Mesodermal cell (in vitro differentiated cells): ENCODE data around the gene CREB3L1.
A peak's percentile ranks its signal among the peaks of the same experiment; 100 is the strongest.
"Not testable (repeated sequence)": the region's sequence is repeated elsewhere in the genome, so short reads cannot be mapped to it uniquely, and the experiment has no call there.

Experiments
- H3K27ac ChIP-seq: 2 replicates; pipeline ENCODE4 v1.7.0; 2013; ENCODE audit warnings: mild to moderate bottlenecking, low read depth, low read length, moderate library complexity; ENCODE audit not compliant: severe bottlenecking
- H3K36me3 ChIP-seq: 2 replicates; pipeline ENCODE4 v1.7.1; 2013; ENCODE audit warnings: mild to moderate bottlenecking, low read length, moderate library complexity; ENCODE audit not compliant: control insufficient read depth, insufficient read depth
- H3K4me1 ChIP-seq: one replicate; pipeline ENCODE4 v1.7.1; 2013; ENCODE audit warnings: mild to moderate bottlenecking, low read length; ENCODE audit not compliant: insufficient read depth, control insufficient read depth, poor library complexity, severe bottlenecking
- H3K4me3 ChIP-seq: 2 replicates; pipeline ENCODE4 v1.7.0; 2013; ENCODE audit warnings: low read length, control low read depth, mild to moderate bottlenecking; ENCODE audit not compliant: insufficient read depth, poor library complexity, severe bottlenecking; ENCODE audit errors: extremely low read depth
- H3K9me3 ChIP-seq: 2 replicates; pipeline ENCODE4 v1.7.1; 2013; ENCODE audit warnings: mild to moderate bottlenecking, low read length, moderate library complexity; ENCODE audit not compliant: control insufficient read depth
- WGBS, 2 experiments: methylation state at CpG; one replicate each; pipeline ENCODE4 v1.1.5; 2013; ENCODE audit warnings: missing lambda C conversion rate in 2 of 2; ENCODE audit not compliant: insufficient coverage in 2 of 2; 5-methylcytosine and 5-hydroxymethylcytosine counted together

CREB3L1 gene

GRCh38 chr11:46249103-46249937, 28.1 kb upstream of the CREB3L1 start:
- no peaks in the 10 kb centered on the region for H3K9me3 ChIP-seq
- H3K4me3 ChIP-seq = no peak overlapping the region
- 81 to 82% methylated on average over 6 to 8 of the region's 8 CpGs for WGBS, 2 experiments
- no peaks in the 10 kb centered on the region for H3K36me3 ChIP-seq
- H3K27ac ChIP-seq = peak overlapping the region; percentile 95
- peaks cover 46% of the 10 kb centered on the region for H3K4me1 ChIP-seq

GRCh38 chr11:46249938-46250744, 27.3 kb upstream of the CREB3L1 start:
- H3K27ac ChIP-seq = peak overlapping the region; percentile 95
- no peaks in the 10 kb centered on the region for H3K9me3 ChIP-seq
- H3K4me3 ChIP-seq = no peak overlapping the region
- peaks cover 46% of the 10 kb centered on the region for H3K4me1 ChIP-seq
- 90 to 100% methylated on average over 2 to 4 of the region's 4 CpGs for WGBS, 2 experiments
- H3K36me3 ChIP-seq = no peaks in the 10 kb centered on the region

- Histone ChIP-seq H3K4me3 (no peak overlapping the region), H3K36me3 (no peaks in the 10 kb centered on the region), H3K27ac (peak overlapping the region; percentile 95), H3K4me1 (peaks cover 46% of the 10 kb centered on the region), H3K9me3 (no peaks in the 10 kb centered on the region)
- WGBS, 2 experiments = 86 to 90% methylated on average over 1 of the region's 2 CpGs
Measured at GRCh38 chr11:46250745-46251052, 26.8 kb upstream of the CREB3L1 start.

- Histone ChIP-seq H3K4me3 (no peak overlapping the region), H3K9me3 (no peaks in the 10 kb centered on the region), H3K36me3 (no peaks in the 10 kb centered on the region), H3K4me1 (peaks cover 41% of the 10 kb centered on the region), H3K27ac (no peak overlapping the region)
- 79 to 100% methylated on average over 5 to 6 of the region's 6 CpGs for WGBS, 2 experiments
Measured at GRCh38 chr11:46251954-46252353, 25.5 kb upstream of the CREB3L1 start.

GRCh38 chr11:46252373-46252914, 25.0 kb upstream of the CREB3L1 start:
- 89 to 92% methylated on average over 7 to 10 of the region's 10 CpGs for WGBS, 2 experiments
- Histone ChIP-seq H3K4me3 (no peak overlapping the region), H3K27ac (no peak overlapping the region), H3K36me3 (no peaks in the 10 kb centered on the region), H3K9me3 (no peaks in the 10 kb centered on the region), H3K4me1 (peaks cover 36% of the 10 kb centered on the region)

GRCh38 chr11:46253258-46254132, 24.0 kb upstream of the CREB3L1 start:
- Histone ChIP-seq H3K4me3 (no peak overlapping the region), H3K9me3 (no peaks in the 10 kb centered on the region), H3K36me3 (no peaks in the 10 kb centered on the region), H3K4me1 (peaks cover 26% of the 10 kb centered on the region), H3K27ac (no peak overlapping the region)
- WGBS, 2 experiments = 93 to 97% methylated on average over 7 to 10 of the region's 13 CpGs

GRCh38 chr11:46254133-46254491, 23.4 kb upstream of the CREB3L1 start:
- Histone ChIP-seq H3K27ac (no peak overlapping the region), H3K9me3 (no peaks in the 10 kb centered on the region), H3K36me3 (no peaks in the 10 kb centered on the region), H3K4me3 (no peak overlapping the region), H3K4me1 (peaks cover 22% of the 10 kb centered on the region)
- WGBS, 2 experiments = 74 to 79% methylated on average over 8 of the region's 9 CpGs

- no peaks in the 10 kb centered on the region for H3K9me3 ChIP-seq
- H3K27ac ChIP-seq = no peak overlapping the region
- H3K36me3 ChIP-seq = no peaks in the 10 kb centered on the region
- WGBS, 2 experiments = 100% methylated on average over 2 of the region's 3 CpGs
- no peak overlapping the region for H3K4me3 ChIP-seq
- peaks cover 5% of the 10 kb centered on the region for H3K4me1 ChIP-seq
Measured at GRCh38 chr11:46256540-46257001, 20.9 kb upstream of the CREB3L1 start.

- WGBS, 2 experiments = 90 to 100% methylated on average over 3 to 5 of the region's 5 CpGs
- H3K4me3 ChIP-seq, H3K36me3 ChIP-seq, H3K27ac ChIP-seq, H3K9me3 ChIP-seq, H3K4me1 ChIP-seq: not testable (repeated sequence)
Measured at GRCh38 chr11:46259347-46259746, 18.1 kb upstream of the CREB3L1 start.

GRCh38 chr11:46259971-46260560, 17.4 kb upstream of the CREB3L1 start:
- 90 to 92% methylated on average over 10 of the region's 10 CpGs for whole genome bisulfite sequencing, 2 experiments
- H3K27ac ChIP-seq = no peak overlapping the region
- H3K4me3 ChIP-seq = no peak overlapping the region
- H3K9me3 ChIP-seq = no peaks in the 10 kb centered on the region
- no peaks in the 10 kb centered on the region for H3K36me3 ChIP-seq
- H3K4me1 ChIP-seq = no peaks in the 10 kb centered on the region
